A549 (cell line): ENCODE results near the gene CASP1. TPM values are rescaled to one million over a fixed set of nuclear protein-coding genes. Genes with fewer than 3 reads are reported as not detected.

Experiments
- ATAC-seq, 2 experiments: fragments of 200-7000 bp in 1 of 2; fragments of >200 bp in 1 of 2; cut with Nextera tagmentation in 1 of 2; cut with Tn5 transposase in 1 of 2; 3 replicates each; pipeline versions ENCODE4 v1.8.0 to v1.9.1; 2018 to 2020; ENCODE audit warnings: mild to moderate bottlenecking in 1 of 2, moderate library complexity in 1 of 2
- CTCF ChIA-PET: fragments of 300-600 bp; sonication (Branson Sonifier 250); formaldehyde crosslinking; extraction: SDS; loops from one replicate; lab custom pipeline; 2021; ENCODE audit warnings: antibody characterized with exemption, inconsistent platforms; lab: Yijun Ruan, JAX
- POLR2A ChIA-PET: fragments of 350-600 bp; formaldehyde crosslinking; extraction: SDS; loops from one replicate; lab custom pipeline; 2021; ENCODE audit warnings: antibody characterized with exemption, inconsistent platforms; lab: Yijun Ruan, JAX
- DNase-seq, 2 experiments: peaks; one replicate each; pipeline versions ENCODE4 v3.0.0 to v3.0.0-alpha.2; 2011 to 2016; ENCODE audit warnings: low read depth in 1 of 2, low spot score in 1 of 2
- FAIRE-seq: peaks from 2 replicates; lab custom pipeline; 2011; peaks lifted over from hg19 to GRCh38; lab: Jason Lieb, UNC
- H3K27ac ChIP-seq, 2 experiments: fragments of >200 bp; sonication (Bioruptor Twin); formaldehyde crosslinking; 3 replicates each; pipeline ENCODE4 v1.5.1; 2016 to 2017
- H3K4me1 ChIP-seq: fragments of >200 bp; sonication (Bioruptor Twin); formaldehyde crosslinking; 3 replicates; pipeline ENCODE4 v1.6.1; 2016
- H3K4me2 ChIP-seq: fragments of >200 bp; sonication (Bioruptor Twin); formaldehyde crosslinking; 3 replicates; pipeline ENCODE4 v1.6.1; 2016
- H3K4me3 ChIP-seq: fragments of >200 bp; sonication (Bioruptor Twin); formaldehyde crosslinking; 3 replicates; pipeline ENCODE4 v1.5.1; 2016
- H3K9me3 ChIP-seq: fragments of >200 bp; sonication (Bioruptor Twin); formaldehyde crosslinking; 3 replicates; pipeline ENCODE4 v1.6.1; 2016
- BHLHE40 ChIP-seq: IDR thresholded peaks from 2 replicates; pipeline ENCODE4 v1.6.1; 2012; ENCODE audit warnings: low read depth, low read length, inconsistent platforms
- CBX2 ChIP-seq: fragments of 200-600 bp; sonication (generic); IDR thresholded peaks from 2 replicates; pipeline ENCODE4 v1.6.1; 2016; ENCODE audit warnings: low read depth, mild to moderate bottlenecking, borderline replicate concordance
- CBX8 ChIP-seq: fragments of 200-600 bp; sonication (generic); IDR thresholded peaks from 2 replicates; pipeline ENCODE4 v1.6.1; 2016
- EP300 ChIP-seq, 2 experiments: fragments of >200 bp; sonication (Bioruptor Twin); formaldehyde crosslinking; IDR thresholded peaks; 2 replicates in 1 of 2; 3 replicates in 1 of 2; pipeline ENCODE4 v1.6.1; 2016 to 2017
- FOSB ChIP-seq: fragments of 250-450 bp; sonication (Bioruptor Pico); IDR thresholded peaks from 2 replicates; pipeline ENCODE4 v1.5.0; 2020; ENCODE audit warnings: mild to moderate bottlenecking, moderate library complexity
- HDAC2 ChIP-seq: fragments of 200-600 bp; sonication (generic); IDR thresholded peaks from 2 replicates; pipeline ENCODE4 v1.6.1; 2016
- HOXB13 ChIP-seq: fragments of 250-450 bp; sonication (Bioruptor Pico); IDR thresholded peaks from 2 replicates; pipeline ENCODE4 v1.5.0; 2020; ENCODE audit warnings: low read depth, mild to moderate bottlenecking, moderate library complexity
- KDM5A ChIP-seq: fragments of 200-600 bp; sonication (generic); IDR thresholded peaks from 2 replicates; pipeline ENCODE4 v1.6.1; 2016; ENCODE audit warnings: antibody characterized with exemption, mild to moderate bottlenecking
- PHF8 ChIP-seq: fragments of 200-600 bp; sonication (generic); IDR thresholded peaks from 2 replicates; pipeline ENCODE4 v1.6.1; 2016; ENCODE audit warnings: low read depth, mild to moderate bottlenecking, antibody characterized with exemption, moderate library complexity, borderline replicate concordance
- RAD21 ChIP-seq, 2 experiments: fragments of >200 bp in 1 of 2; sonication (Bioruptor Twin) in 1 of 2; formaldehyde crosslinking in 1 of 2; IDR thresholded peaks in 1 of 2; conservative IDR thresholded peaks in 1 of 2; 2 replicates in 1 of 2; 3 replicates in 1 of 2; pipeline ENCODE4 v1.6.1; 2012 to 2018; ENCODE audit warnings: inconsistent platforms in 1 of 2
- SMC3 ChIP-seq: fragments of >200 bp; sonication (Bioruptor Twin); formaldehyde crosslinking; IDR thresholded peaks from 3 replicates; pipeline ENCODE4 v1.6.1; 2018; ENCODE audit warnings: inconsistent platforms
- TP53 ChIP-seq: fragments of 250-450 bp; sonication (Bioruptor Pico); IDR thresholded peaks from 2 replicates; pipeline ENCODE4 v1.5.0; 2021; ENCODE audit warnings: mild to moderate bottlenecking, moderate library complexity
- ZNF302 ChIP-seq: fragments of 250-450 bp; sonication (Bioruptor Pico); IDR thresholded peaks from 2 replicates; pipeline ENCODE4 v1.9.0; 2021; ENCODE audit warnings: inconsistent platforms, mild to moderate bottlenecking, moderate library complexity
- WGBS: methylation state at CpG from one replicate; pipeline ENCODE4 v1.1.6; 2017; ENCODE audit errors: missing lambda C conversion rate; 5-methylcytosine and 5-hydroxymethylcytosine counted together
- polyA plus RNA-seq, 4 experiments: library from polyadenylated mRNA; depleted of rRNA in 3 of 4; stranded (reverse); fragments of >200 nt; fragmentation: RNase III in 1 of 4; extraction: RNeasy Plus Mini Kit Qiagen cat#74134 plus additional on column Dnase treatment in 1 of 4; gene quantifications; 2 replicates in 3 of 4; 3 replicates in 1 of 4; pipeline ENCODE4 v1.2.3, GENCODE V29; 2011 to 2017
- TF ChIP-seq, protein P1 (sequence below): fragments of 150-350 bp; IDR thresholded peaks from 2 replicates; pipeline ENCODE4 v1.6.1; 2014; ENCODE audit warnings: low read depth, mild to moderate bottlenecking, low read length
- TF ChIP-seq, protein P2 (sequence below): IDR thresholded peaks from 2 replicates; pipeline ENCODE4 v1.6.1; 2012
- TF ChIP-seq, protein P3 (sequence below): fragments of >200 bp; sonication (Bioruptor Twin); formaldehyde crosslinking; IDR thresholded peaks from 2 replicates; pipeline ENCODE4 v1.6.1; 2016
- TF ChIP-seq, protein P4 (sequence below): fragments of 200-600 bp; sonication (generic); IDR thresholded peaks from 2 replicates; pipeline ENCODE4 v1.6.1; 2016; ENCODE audit warnings: antibody characterized with exemption, mild to moderate bottlenecking, moderate library complexity
- TF ChIP-seq, protein P5 (sequence below): fragments of 450-650 bp; IDR thresholded peaks from 2 replicates; pipeline ENCODE4 v1.6.1; 2014; ENCODE audit warnings: antibody characterized with exemption
- TF ChIP-seq, protein P6 (sequence below): fragments of >200 bp; sonication (Bioruptor Twin); formaldehyde crosslinking; IDR thresholded peaks from 3 replicates; pipeline ENCODE4 v1.6.1; 2016

The CASP1 gene
- polyA plus RNA-seq, 2 of the 4 experiments (the other 2 are of a cell fraction) = 0.06 to 0.15 TPM

DNA sequence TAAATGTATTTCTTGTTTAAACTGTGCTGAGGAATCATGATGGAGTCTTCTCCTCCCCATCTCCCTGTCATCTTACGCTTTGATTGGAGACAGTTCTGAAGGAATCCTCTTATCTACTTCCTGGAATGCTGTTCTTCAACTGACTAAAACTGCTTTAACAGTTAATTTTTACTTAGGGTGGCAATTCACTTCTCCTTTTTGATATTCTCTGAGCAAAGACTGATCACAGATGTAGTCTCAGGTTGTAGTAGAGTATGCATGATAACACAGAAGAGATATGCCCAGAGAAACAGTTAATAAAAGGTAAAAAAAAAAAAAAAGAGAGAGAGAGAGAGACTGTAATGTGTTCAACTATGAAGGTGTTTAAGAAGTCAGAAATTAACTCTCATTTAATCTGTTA is 10.6 kb downstream of the CASP1 start:
- no peak overlapping the region for H3K4me3 ChIP-seq
- TF ChIP-seq, protein P1, sequence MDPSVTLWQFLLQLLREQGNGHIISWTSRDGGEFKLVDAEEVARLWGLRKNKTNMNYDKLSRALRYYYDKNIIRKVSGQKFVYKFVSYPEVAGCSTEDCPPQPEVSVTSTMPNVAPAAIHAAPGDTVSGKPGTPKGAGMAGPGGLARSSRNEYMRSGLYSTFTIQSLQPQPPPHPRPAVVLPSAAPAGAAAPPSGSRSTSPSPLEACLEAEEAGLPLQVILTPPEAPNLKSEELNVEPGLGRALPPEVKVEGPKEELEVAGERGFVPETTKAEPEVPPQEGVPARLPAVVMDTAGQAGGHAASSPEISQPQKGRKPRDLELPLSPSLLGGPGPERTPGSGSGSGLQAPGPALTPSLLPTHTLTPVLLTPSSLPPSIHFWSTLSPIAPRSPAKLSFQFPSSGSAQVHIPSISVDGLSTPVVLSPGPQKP = no peak
- TF ChIP-seq, protein P2, sequence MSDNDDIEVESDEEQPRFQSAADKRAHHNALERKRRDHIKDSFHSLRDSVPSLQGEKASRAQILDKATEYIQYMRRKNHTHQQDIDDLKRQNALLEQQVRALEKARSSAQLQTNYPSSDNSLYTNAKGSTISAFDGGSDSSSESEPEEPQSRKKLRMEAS = no peak
- TF ChIP-seq SMC3 (no peak), HDAC2 (no peak), HOXB13 (CRISPR knock-in tag) (no peak), KDM5A (no peak), PHF8 (no peak), RAD21 (conservative IDR thresholded peaks at IDR 0.05 in 1 of 2, IDR thresholded peaks at IDR 0.05 in 1 of 2) (no peak), ZNF302 (CRISPR knock-in tag) (no peak), FOSB (CRISPR knock-in tag) (no peak), BHLHE40 (no peak)
- no peaks in the 10 kb centered on the region for H3K9me3 ChIP-seq
- ChIA-PET CTCF (no interaction called here), POLR2A (no interaction called here)
- H3K4me2 ChIP-seq = no peak overlapping the region
- no peak for ATAC-seq
- no peak for DNase-seq
- H3K27ac ChIP-seq = no peak overlapping the region
- 75% methylated on average over 1 of the region's 1 CpG for WGBS
- no peak for FAIRE-seq
- H3K4me1 ChIP-seq = no peaks in the 10 kb centered on the region

DNA sequence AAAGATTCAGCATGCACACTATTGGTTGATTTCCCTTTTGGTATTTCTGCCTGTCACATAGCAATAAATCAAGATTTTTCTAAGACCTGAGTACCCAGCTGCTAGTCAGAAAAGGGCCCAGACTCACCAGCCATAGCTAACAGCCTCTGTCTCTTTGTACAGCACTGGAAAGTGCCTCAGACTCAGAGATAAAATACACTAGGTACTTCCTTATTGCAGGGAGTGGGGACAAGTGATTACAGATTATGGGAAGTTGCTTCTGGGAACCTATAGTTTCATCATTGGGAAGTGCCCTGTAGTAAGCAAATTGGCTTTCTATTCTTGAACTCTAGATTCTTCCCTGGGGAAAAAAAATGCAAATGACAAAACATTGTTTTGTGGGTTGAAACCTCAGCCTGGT is 11.9 kb downstream of the CASP1 start, which contains the start of gene CASP5:
CASP5 (minus strand) TSS at position 166 of the 400 bp plus-strand sequence; CDS start at position 134, 32 bp downstream.
- Histone ChIP-seq H3K27ac (no peak within 1 kb of the TSS), H3K4me1 (no peaks in the 10 kb centered on the region), H3K9me3 (no peaks in the 10 kb centered on the region), H3K4me3 (no peak within 1 kb of the TSS), H3K4me2 (no peak within 1 kb of the TSS)
- ChIA-PET POLR2A (no interaction called here), CTCF (no interaction called here)
- ATAC-seq (no peak), DNase-seq (no peak), FAIRE-seq (no peak)
- TF ChIP-seq RAD21 (conservative IDR thresholded peaks at IDR 0.05 in 1 of 2, IDR thresholded peaks at IDR 0.05 in 1 of 2) (no peak), BHLHE40 (no peak), CBX8 (no peak), TP53 (CRISPR knock-in tag) (no peak), CBX2 (no peak), EP300 (IDR thresholded peaks at IDR 0.05) (no peak)
- TF ChIP-seq, protein P3, sequence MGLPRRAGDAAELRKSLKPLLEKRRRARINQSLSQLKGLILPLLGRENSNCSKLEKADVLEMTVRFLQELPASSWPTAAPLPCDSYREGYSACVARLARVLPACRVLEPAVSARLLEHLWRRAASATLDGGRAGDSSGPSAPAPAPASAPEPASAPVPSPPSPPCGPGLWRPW = no peak
- TF ChIP-seq, protein P4, sequence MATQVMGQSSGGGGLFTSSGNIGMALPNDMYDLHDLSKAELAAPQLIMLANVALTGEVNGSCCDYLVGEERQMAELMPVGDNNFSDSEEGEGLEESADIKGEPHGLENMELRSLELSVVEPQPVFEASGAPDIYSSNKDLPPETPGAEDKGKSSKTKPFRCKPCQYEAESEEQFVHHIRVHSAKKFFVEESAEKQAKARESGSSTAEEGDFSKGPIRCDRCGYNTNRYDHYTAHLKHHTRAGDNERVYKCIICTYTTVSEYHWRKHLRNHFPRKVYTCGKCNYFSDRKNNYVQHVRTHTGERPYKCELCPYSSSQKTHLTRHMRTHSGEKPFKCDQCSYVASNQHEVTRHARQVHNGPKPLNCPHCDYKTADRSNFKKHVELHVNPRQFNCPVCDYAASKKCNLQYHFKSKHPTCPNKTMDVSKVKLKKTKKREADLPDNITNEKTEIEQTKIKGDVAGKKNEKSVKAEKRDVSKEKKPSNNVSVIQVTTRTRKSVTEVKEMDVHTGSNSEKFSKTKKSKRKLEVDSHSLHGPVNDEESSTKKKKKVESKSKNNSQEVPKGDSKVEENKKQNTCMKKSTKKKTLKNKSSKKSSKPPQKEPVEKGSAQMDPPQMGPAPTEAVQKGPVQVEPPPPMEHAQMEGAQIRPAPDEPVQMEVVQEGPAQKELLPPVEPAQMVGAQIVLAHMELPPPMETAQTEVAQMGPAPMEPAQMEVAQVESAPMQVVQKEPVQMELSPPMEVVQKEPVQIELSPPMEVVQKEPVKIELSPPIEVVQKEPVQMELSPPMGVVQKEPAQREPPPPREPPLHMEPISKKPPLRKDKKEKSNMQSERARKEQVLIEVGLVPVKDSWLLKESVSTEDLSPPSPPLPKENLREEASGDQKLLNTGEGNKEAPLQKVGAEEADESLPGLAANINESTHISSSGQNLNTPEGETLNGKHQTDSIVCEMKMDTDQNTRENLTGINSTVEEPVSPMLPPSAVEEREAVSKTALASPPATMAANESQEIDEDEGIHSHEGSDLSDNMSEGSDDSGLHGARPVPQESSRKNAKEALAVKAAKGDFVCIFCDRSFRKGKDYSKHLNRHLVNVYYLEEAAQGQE = no peak
- TF ChIP-seq, protein P5, sequence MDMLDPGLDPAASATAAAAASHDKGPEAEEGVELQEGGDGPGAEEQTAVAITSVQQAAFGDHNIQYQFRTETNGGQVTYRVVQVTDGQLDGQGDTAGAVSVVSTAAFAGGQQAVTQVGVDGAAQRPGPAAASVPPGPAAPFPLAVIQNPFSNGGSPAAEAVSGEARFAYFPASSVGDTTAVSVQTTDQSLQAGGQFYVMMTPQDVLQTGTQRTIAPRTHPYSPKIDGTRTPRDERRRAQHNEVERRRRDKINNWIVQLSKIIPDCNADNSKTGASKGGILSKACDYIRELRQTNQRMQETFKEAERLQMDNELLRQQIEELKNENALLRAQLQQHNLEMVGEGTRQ = no peak
- TF ChIP-seq, protein P6, sequence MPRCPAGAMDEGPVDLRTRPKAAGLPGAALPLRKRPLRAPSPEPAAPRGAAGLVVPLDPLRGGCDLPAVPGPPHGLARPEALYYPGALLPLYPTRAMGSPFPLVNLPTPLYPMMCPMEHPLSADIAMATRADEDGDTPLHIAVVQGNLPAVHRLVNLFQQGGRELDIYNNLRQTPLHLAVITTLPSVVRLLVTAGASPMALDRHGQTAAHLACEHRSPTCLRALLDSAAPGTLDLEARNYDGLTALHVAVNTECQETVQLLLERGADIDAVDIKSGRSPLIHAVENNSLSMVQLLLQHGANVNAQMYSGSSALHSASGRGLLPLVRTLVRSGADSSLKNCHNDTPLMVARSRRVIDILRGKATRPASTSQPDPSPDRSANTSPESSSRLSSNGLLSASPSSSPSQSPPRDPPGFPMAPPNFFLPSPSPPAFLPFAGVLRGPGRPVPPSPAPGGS = no peak
